Caco-2 (cell line): ENCODE results near the gene SATB2. TPM values are rescaled to one million over a fixed set of nuclear protein-coding genes. Genes with fewer than 3 reads are reported as not detected.

Source experiments
- BruUV-seq: library from RNA; stranded (reverse); fragments of 400-500 nt; replicated peaks from 2 replicates; lab custom pipeline; 2021; lab: Mats Ljungman, UMichigan
- CTCF ChIA-PET: fragments of 300-600 bp; sonication (Branson Sonifier 250); formaldehyde crosslinking; loops from one replicate; lab custom pipeline; 2022; ENCODE audit warnings: antibody characterized with exemption; lab: Charles Lee
- POLR2A ChIA-PET: fragments of 300-600 bp; sonication (Branson Sonifier 250); formaldehyde crosslinking; loops from one replicate; lab custom pipeline; 2022; ENCODE audit warnings: antibody characterized with exemption; lab: Charles Lee
- DNase-seq, 2 experiments: peaks; one replicate each; pipeline versions ENCODE4 v3.0.0 to v3.0.0-alpha.2; 2020 to 2022
- H3K27me3 ChIP-seq: replicated peaks from 2 replicates; pipeline ENCODE4 v1.6.0; 2011; ENCODE audit warnings: low read length; ENCODE audit not compliant: control insufficient read depth, insufficient read depth
- H3K36me3 ChIP-seq: 2 replicates; pipeline ENCODE4 v1.5.1; 2011; ENCODE audit warnings: low read length; ENCODE audit not compliant: control insufficient read depth, insufficient read depth
- H3K4me1 ChIP-seq: fragments of 250-450 bp; sonication (Bioruptor Pico); 2 replicates; pipeline ENCODE4 v1.5.1; 2020; ENCODE audit warnings: mild to moderate bottlenecking
- H3K4me3 ChIP-seq: 2 replicates; pipeline ENCODE4 v1.5.1; 2011; ENCODE audit warnings: low read depth, mild to moderate bottlenecking, control low read depth, low read length
- H3K9me3 ChIP-seq: fragments of 250-450 bp; sonication (Bioruptor Pico); 2 replicates; pipeline ENCODE4 v1.5.1; 2020; ENCODE audit warnings: mild to moderate bottlenecking, moderate library complexity
- H3K27ac Mint-ChIP-seq: one replicate; pipeline ENCODE4 v1.8.0; 2022; ENCODE audit warnings: mixed read lengths; ENCODE audit not compliant: unreplicated experiment
- H3K27me3 Mint-ChIP-seq: one replicate; pipeline ENCODE4 v1.8.0; 2022; ENCODE audit warnings: mixed read lengths; ENCODE audit not compliant: insufficient read depth, unreplicated experiment
- H3K36me3 Mint-ChIP-seq: one replicate; pipeline ENCODE4 v1.8.0; 2022; ENCODE audit warnings: mild to moderate bottlenecking, mixed read lengths; ENCODE audit not compliant: insufficient read depth, unreplicated experiment
- H3K4me1 Mint-ChIP-seq: one replicate; pipeline ENCODE4 v1.8.0; 2022; ENCODE audit warnings: low read depth, mixed read lengths; ENCODE audit not compliant: unreplicated experiment
- H3K4me3 Mint-ChIP-seq: one replicate; pipeline ENCODE4 v1.8.0; 2022; ENCODE audit warnings: mild to moderate bottlenecking, moderate library complexity, mixed read lengths; ENCODE audit not compliant: unreplicated experiment
- H3K9me3 Mint-ChIP-seq: one replicate; pipeline ENCODE4 v1.8.0; 2022; ENCODE audit warnings: mixed read lengths; ENCODE audit not compliant: unreplicated experiment
- intact Hi-C: fragments of 100-400 bp; cut with micrococcal nuclease; formaldehyde crosslinking; loops from one replicate; pipeline ENCODE4 v1.10.0; 2022; ENCODE audit not compliant: unreplicated experiment
- total RNA-seq: library from RNA; stranded (reverse); gene quantifications from 2 replicates; pipeline ENCODE4 v1.2.3, GENCODE V29; 2022
- TF ChIP-seq, protein P1 (sequence below), 2 experiments: fragments of 200-600 bp in 1 of 2; IDR thresholded peaks; 1 replicate in 1 of 2; 2 replicates in 1 of 2; pipeline versions ENCODE4 v1.5.1 to v1.8.0; 2011 to 2022; ENCODE audit warnings: antibody characterized with exemption in 1 of 2, control low read depth in 1 of 2, inconsistent platforms in 1 of 2, low read depth in 1 of 2, low read length in 1 of 2, mild to moderate bottlenecking in 1 of 2, moderate library complexity in 1 of 2; ENCODE audit not compliant: insufficient read depth in 1 of 2, severe bottlenecking in 1 of 2, unreplicated experiment in 1 of 2

The SATB2 gene
- total RNA-seq, 1 experiment from 2014 or later = 1.1 TPM

DNA sequence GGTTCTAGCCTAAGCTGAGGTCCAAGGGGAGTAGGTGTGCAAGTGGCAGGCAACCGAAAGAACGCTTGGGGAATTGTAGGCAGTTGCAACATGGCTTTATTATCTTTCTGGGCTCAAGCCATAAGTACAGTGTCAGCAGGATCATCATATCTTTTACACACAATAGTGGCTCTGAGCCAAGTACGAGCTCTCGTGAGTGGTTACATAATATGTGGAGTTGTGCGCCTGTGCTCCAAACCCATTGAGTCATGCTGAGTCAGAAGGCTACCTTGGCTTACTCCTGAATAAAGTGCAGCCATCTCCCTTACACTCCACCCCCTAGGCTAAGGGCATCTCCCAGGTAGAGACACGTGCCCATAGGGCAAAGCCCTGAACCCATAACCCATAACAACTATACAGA lies 233.9 kb downstream of the SATB2 start:
- CTCF ChIA-PET = no interaction called here
- H3K4me1 Mint-ChIP-seq = no peaks in the 10 kb centered on the region
- intact Hi-C loops = no loop called here

DNA sequence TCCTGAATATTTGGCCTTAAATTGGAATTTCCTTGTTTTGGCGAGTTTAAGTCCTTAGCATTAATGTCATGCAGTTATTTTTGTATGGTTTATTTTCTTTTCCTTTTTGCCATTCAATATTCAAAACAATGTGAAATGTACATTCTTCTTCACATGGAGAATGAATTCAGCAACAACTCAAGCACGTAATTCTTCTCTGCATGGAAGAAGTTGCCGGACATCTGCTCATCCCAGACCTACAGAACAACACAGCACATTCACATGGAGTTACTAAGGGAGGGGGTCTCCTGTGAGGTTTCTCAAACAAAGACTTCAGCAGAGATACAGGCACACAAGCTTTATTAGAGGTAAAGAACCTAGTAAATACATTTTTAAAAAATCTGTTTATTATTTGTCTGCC lies 236.8 kb downstream of the SATB2 start:
- ChIA-PET POLR2A (no interaction called here), CTCF (no interaction called here)
- no peaks in the 10 kb centered on the region for H3K9me3 Mint-ChIP-seq
- Histone ChIP-seq H3K27me3 (no peaks in the 10 kb centered on the region), H3K4me3 (no peak overlapping the region), H3K4me1 (no peaks in the 10 kb centered on the region), H3K36me3 (no peaks in the 10 kb centered on the region), H3K9me3 (0 out of 2 replicates have a peak, but pooled peaks cover 3% of the 10 kb centered on the region)
- no peak overlapping the region for H3K4me3 Mint-ChIP-seq
- no peaks in the 10 kb centered on the region for H3K36me3 Mint-ChIP-seq
- H3K4me1 Mint-ChIP-seq = no peaks in the 10 kb centered on the region
- no peak overlapping the region for H3K27ac Mint-ChIP-seq
- no peak for DNase-seq
- no TSS peak for BruUV-seq
- TF ChIP-seq, protein P1, sequence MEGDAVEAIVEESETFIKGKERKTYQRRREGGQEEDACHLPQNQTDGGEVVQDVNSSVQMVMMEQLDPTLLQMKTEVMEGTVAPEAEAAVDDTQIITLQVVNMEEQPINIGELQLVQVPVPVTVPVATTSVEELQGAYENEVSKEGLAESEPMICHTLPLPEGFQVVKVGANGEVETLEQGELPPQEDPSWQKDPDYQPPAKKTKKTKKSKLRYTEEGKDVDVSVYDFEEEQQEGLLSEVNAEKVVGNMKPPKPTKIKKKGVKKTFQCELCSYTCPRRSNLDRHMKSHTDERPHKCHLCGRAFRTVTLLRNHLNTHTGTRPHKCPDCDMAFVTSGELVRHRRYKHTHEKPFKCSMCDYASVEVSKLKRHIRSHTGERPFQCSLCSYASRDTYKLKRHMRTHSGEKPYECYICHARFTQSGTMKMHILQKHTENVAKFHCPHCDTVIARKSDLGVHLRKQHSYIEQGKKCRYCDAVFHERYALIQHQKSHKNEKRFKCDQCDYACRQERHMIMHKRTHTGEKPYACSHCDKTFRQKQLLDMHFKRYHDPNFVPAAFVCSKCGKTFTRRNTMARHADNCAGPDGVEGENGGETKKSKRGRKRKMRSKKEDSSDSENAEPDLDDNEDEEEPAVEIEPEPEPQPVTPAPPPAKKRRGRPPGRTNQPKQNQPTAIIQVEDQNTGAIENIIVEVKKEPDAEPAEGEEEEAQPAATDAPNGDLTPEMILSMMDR (IDR thresholded peaks at IDR 0.05; ENCODE audit: insufficient read depth in 1 of 2, low read depth in 1 of 2, low read length in 1 of 2, severe bottlenecking in 1 of 2, unreplicated experiment in 1 of 2) = no peak
- intact Hi-C loops = no loop called here
- H3K27me3 Mint-ChIP-seq = no peaks in the 10 kb centered on the region

More for the DNA sequence above, 233.9 kb downstream of the SATB2 start:
- Histone ChIP-seq H3K4me1 (no peaks in the 10 kb centered on the region), H3K4me3 (no peak overlapping the region), H3K27me3 (no peaks in the 10 kb centered on the region), H3K9me3 (0 out of 2 replicates have a peak, but pooled peaks cover 3% of the 10 kb centered on the region), H3K36me3 (no peaks in the 10 kb centered on the region)
- no peak for DNase-seq
- Mint-ChIP-seq H3K27me3 (no peaks in the 10 kb centered on the region), H3K9me3 (no peaks in the 10 kb centered on the region), H3K27ac (no peak overlapping the region), H3K4me3 (no peak overlapping the region), H3K36me3 (no peaks in the 10 kb centered on the region)
- TF ChIP-seq, protein P1 (IDR thresholded peaks at IDR 0.05; ENCODE audit: insufficient read depth in 1 of 2, low read depth in 1 of 2, low read length in 1 of 2, severe bottlenecking in 1 of 2, unreplicated experiment in 1 of 2) = no peak
- POLR2A ChIA-PET = no interaction called here
- no TSS peak for BruUV-seq

DNA sequence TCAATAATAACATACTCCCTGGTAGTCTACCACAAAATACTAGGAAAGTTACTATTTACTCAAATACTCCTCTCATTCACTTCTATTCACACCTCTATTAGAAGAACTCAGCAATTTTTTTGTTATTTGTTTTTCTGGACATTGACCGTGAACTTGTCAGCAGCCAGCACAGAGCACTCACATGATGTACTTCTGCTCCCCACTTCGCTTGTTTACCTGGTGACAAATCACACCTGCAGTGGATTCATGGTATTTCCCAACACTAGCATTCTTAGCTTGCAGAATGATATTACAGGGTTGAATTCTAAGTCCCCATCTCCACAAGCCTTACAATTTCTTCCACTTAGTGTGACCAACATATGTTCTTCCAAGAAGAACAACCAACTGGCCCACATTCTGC lies 238.2 kb downstream of the SATB2 start:
- no peak for DNase-seq
- H3K36me3 ChIP-seq = no peaks in the 10 kb centered on the region
- BruUV-seq = no TSS peak
- no peak overlapping the region for H3K4me3 ChIP-seq
- 0 out of 2 replicates have a peak, but pooled peaks cover 3% of the 10 kb centered on the region for H3K9me3 ChIP-seq
- H3K27me3 ChIP-seq = no peaks in the 10 kb centered on the region
- POLR2A ChIA-PET = no interaction called here
- H3K27me3 Mint-ChIP-seq = no peaks in the 10 kb centered on the region
- no peaks in the 10 kb centered on the region for H3K4me1 Mint-ChIP-seq
- TF ChIP-seq, protein P1 (IDR thresholded peaks at IDR 0.05; ENCODE audit: insufficient read depth in 1 of 2, low read depth in 1 of 2, low read length in 1 of 2, severe bottlenecking in 1 of 2, unreplicated experiment in 1 of 2) = no peak
- CTCF ChIA-PET = no interaction called here
- H3K36me3 Mint-ChIP-seq = no peaks in the 10 kb centered on the region
- H3K4me3 Mint-ChIP-seq = no peak overlapping the region
- no peaks in the 10 kb centered on the region for H3K9me3 Mint-ChIP-seq
- H3K4me1 ChIP-seq = no peaks in the 10 kb centered on the region
- intact Hi-C loops = no loop called here
- H3K27ac Mint-ChIP-seq = no peak overlapping the region
